Right lobe of liver (tissue), 4 donors: ENCODE results near the gene BIK.

ENCODE experiments used
- CTCF ChIP-seq, 4 donors: fragments of 200-600 bp in 3 of 4; fragments of 450-650 bp in 1 of 4; IDR thresholded peaks; one replicate each; pipeline versions ENCODE4 v1.5.1 to v1.8.0; 2016 to 2022; ENCODE audit warnings: antibody characterized with exemption in 4 of 4, mild to moderate bottlenecking in 2 of 4
- POLR2A ChIP-seq: fragments of 450-650 bp; IDR thresholded peaks from one replicate; pipeline ENCODE4 v1.6.1; 2017; ENCODE audit warnings: antibody characterized with exemption, mild to moderate bottlenecking
- donor health status: DM: no; HTN: no; CAD: no.
- donor health status: DM: no; HTN: no; CAD: no.
- donor health status: DM: no; HTN: yes; CAD: no.

- TF ChIP-seq POLR2A (no peak), CTCF (IDR thresholded peaks at IDR 0.05) (no peak)
These were observed 45.2 kb downstream of the BIK start for GRCh38 chr22:43155789-43156188.
